Loucy (cell line): ENCODE data around the gene FMNL2.

Source experiments
- CTCF ChIP-seq: fragments of 200-600 bp; sonication (generic); conservative IDR thresholded peaks from 2 replicates; pipeline ENCODE4 v1.5.1; 2014; ENCODE audit warnings: mild to moderate bottlenecking, antibody characterized with exemption, low read length
- EZH2phosphoT487 ChIP-seq: fragments of 200-600 bp; IDR thresholded peaks from 2 replicates; pipeline ENCODE4 v1.6.1; 2018; ENCODE audit warnings: antibody characterized with exemption, mild to moderate bottlenecking, moderate library complexity, borderline replicate concordance

- TF ChIP-seq CTCF: no peak
- no peak for TF ChIP-seq EZH2phosphoT487
Observed at GRCh38 chr2:152396763-152397162, 61.8 kb downstream of the FMNL2 start.
